Activated T-cell treated with anti-CD3 and anti-CD28 coated beads, Interleukin-2, amount 50 U/mL, for 24 hours (primary cell): ENCODE results near the gene MALT1.
A peak's percentile ranks its signal among the peaks of the same experiment; 100 is the strongest.

Experiments
- DNase-seq: peaks from one replicate; pipeline ENCODE4 v3.0.0-alpha.2; 2020
- H3K27ac Mint-ChIP-seq: 2 replicates; pipeline ENCODE4 v1.8.0; 2020; ENCODE audit warnings: mild to moderate bottlenecking, mixed read lengths
- H3K27me3 Mint-ChIP-seq: 2 replicates; pipeline ENCODE4 v1.8.0; 2020; ENCODE audit warnings: mixed read lengths
- H3K36me3 Mint-ChIP-seq: 2 replicates; pipeline ENCODE4 v1.8.0; 2020; ENCODE audit warnings: low read depth, mixed read lengths
- H3K4me1 Mint-ChIP-seq: 2 replicates; pipeline ENCODE4 v1.8.0; 2020; ENCODE audit warnings: low read depth, mixed read lengths
- H3K4me3 Mint-ChIP-seq: 2 replicates; pipeline ENCODE4 v1.8.0; 2020; ENCODE audit warnings: mild to moderate bottlenecking, moderate library complexity, mixed read lengths
- H3K9me3 Mint-ChIP-seq: 2 replicates; pipeline ENCODE4 v1.8.0; 2020; ENCODE audit warnings: mixed read lengths

The MALT1 gene

DNA sequence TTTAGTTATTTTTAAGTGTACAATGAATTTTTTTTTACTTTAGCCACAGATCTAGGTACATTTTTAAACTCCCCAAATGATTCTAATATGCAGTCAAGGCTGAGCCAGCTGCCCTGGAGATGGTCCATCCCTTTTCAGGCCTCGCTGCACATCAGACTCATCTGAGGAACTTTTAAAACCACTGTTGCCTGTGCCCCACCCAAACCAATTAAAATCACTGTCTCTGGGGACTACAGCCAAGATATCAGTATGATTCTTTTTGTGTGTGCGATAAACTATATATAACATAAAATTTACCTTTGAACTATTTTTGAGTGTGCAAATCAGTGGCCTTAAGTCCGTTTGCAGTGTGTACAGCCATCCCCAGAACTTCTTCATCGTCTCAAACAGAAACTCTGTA, 9.1 kb upstream of the MALT1 start:
- Mint-ChIP-seq H3K27ac (no peak overlapping the region), H3K4me1 (peaks cover 50% of the 10 kb centered on the region)

DNA sequence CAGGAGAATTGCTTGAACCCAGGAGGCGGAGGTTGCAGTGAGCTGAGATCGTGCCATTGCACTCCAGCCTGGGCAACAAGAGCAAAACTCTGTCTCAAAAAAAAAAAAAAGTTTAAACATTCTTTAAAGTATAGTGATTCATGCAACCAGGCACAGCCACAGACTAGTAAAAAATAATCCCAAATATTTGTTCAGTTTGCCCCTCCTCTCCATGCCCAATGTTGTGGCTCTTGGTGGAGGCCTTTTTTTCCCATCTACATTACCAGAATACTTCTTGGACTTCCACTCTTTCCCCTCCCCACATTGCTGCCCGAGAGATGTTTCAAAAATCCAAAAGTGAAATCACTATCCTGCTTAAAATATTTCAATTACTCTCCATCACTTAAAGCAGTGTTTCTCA, 5.1 kb upstream of the MALT1 start:
- H3K9me3 Mint-ChIP-seq: no peaks in the 10 kb centered on the region
- peaks cover 46% of the 10 kb centered on the region for H3K4me1 Mint-ChIP-seq

More for the DNA sequence above, 9.1 kb upstream of the MALT1 start:
- Mint-ChIP-seq H3K36me3 (no peaks in the 10 kb centered on the region), H3K9me3 (no peaks in the 10 kb centered on the region), H3K27me3 (no peaks in the 10 kb centered on the region), H3K4me3 (no peak overlapping the region)
- no peak for DNase-seq

DNA sequence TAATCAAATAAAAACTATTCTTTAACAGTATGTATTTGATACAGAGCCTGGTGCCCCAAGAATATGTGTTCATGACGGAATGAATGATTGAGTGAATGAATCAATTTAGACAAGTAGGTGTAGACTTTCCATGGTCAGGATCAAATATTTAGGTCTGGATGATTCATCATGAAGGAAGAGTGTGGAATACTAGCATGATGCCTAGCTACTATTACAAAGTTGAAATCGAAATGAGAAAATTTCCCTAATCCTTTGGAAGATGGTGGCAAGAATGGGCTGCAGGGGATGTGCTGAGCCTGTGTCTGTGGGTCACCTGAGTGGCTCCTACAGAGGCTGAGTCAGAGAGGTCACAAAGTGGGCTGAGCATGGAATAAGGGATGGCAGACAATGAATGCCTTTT, 3.1 kb upstream of the MALT1 start:
- no peaks in the 10 kb centered on the region for H3K27me3 Mint-ChIP-seq
- no peak for DNase-seq
- no peak overlapping the region for H3K27ac Mint-ChIP-seq
- no peak overlapping the region for H3K4me3 Mint-ChIP-seq
- H3K9me3 Mint-ChIP-seq: no peaks in the 10 kb centered on the region
- H3K4me1 Mint-ChIP-seq: peaks cover 50% of the 10 kb centered on the region
- peaks cover 6% of the 10 kb centered on the region for H3K36me3 Mint-ChIP-seq

More for the DNA sequence above, 5.1 kb upstream of the MALT1 start:
- Mint-ChIP-seq H3K27me3 (no peaks in the 10 kb centered on the region), H3K4me3 (no peak overlapping the region), H3K27ac (no peak overlapping the region), H3K36me3 (no peaks in the 10 kb centered on the region)
- no peak for DNase-seq

DNA sequence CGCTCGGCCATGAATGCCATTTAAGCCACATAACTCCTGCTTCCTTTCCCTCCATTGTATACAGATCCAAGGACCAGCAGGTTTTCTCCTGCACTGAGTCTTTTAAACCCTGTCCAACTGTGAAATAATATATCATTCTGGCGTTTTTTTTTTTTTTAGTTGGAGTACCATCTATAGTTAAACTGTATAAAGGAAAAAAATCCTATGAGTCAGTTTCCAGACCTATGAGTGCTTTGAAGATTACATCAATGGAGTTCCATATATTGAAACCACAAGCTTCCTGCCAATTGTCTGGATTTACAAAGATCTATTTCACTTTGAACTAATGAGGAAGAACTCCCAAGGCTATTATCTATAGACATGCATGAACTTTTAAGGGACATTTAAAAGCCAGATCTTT, 2.4 kb upstream of the MALT1 start:
- peaks cover 57% of the 10 kb centered on the region for H3K4me1 Mint-ChIP-seq
- peak overlapping the region; percentile 5 for H3K27ac Mint-ChIP-seq
- no peaks in the 10 kb centered on the region for H3K27me3 Mint-ChIP-seq
- H3K4me3 Mint-ChIP-seq: no peak overlapping the region
- H3K36me3 Mint-ChIP-seq: peaks cover 12% of the 10 kb centered on the region
- H3K9me3 Mint-ChIP-seq: no peaks in the 10 kb centered on the region
- DNase-seq: no peak

GRCh38 chr18:58669731-58670378, 1.4 kb upstream of the MALT1 start:
- Mint-ChIP-seq H3K4me3 (peak overlapping the region; percentile 78), H3K4me1 (peaks cover 65% of the 10 kb centered on the region)

GRCh38 chr18:58670404-58671110, 708 bp upstream of the MALT1 start:
- peaks cover 24% of the 10 kb centered on the region for H3K36me3 Mint-ChIP-seq
- H3K27me3 Mint-ChIP-seq: no peaks in the 10 kb centered on the region
- H3K4me3 Mint-ChIP-seq: peak overlapping the region; percentile 78
- H3K4me1 Mint-ChIP-seq: peaks cover 69% of the 10 kb centered on the region
- H3K9me3 Mint-ChIP-seq: no peaks in the 10 kb centered on the region
- no peak for DNase-seq
- H3K27ac Mint-ChIP-seq: peak overlapping the region; percentile 85

More at GRCh38 chr18:58669731-58670378, 1.4 kb upstream of the MALT1 start:
- DNase-seq: no peak
- Mint-ChIP-seq H3K27ac (peak overlapping the region; percentile 85), H3K9me3 (no peaks in the 10 kb centered on the region), H3K27me3 (no peaks in the 10 kb centered on the region), H3K36me3 (peaks cover 21% of the 10 kb centered on the region)

- no peak for DNase-seq
- Mint-ChIP-seq H3K4me3 (peak overlapping the region; percentile 92), H3K4me1 (peaks cover 74% of the 10 kb centered on the region), H3K9me3 (no peaks in the 10 kb centered on the region), H3K27me3 (no peaks in the 10 kb centered on the region), H3K36me3 (peaks cover 24% of the 10 kb centered on the region), H3K27ac (peak overlapping the region; percentile 93)
Observed at GRCh38 chr18:58671632-58672564, 633 bp downstream of the MALT1 start.

DNA sequence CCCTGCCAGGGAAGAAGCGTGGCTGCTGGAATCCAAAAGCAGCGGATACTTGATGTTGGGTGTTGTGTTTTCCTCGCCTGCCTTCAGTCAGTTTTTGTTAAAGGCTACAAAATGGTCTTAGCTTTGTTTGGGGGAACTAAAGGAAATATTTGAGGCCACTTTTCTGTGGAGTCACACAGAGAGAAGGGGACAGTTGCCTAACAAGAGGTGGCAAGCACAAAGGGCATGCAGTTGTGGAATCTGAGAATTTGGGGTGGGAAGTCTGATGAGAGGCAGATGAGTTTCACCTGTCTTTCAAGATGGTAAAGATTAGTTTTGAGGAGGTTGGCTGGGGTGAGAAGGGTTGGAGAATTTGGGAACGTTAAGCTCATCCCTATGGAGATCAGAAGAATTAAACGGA, 2.9 kb downstream of the MALT1 start:
- H3K27ac Mint-ChIP-seq: peak overlapping the region; percentile 9
- no peak for DNase-seq
- peak overlapping the region; percentile 13 for H3K4me3 Mint-ChIP-seq
- H3K36me3 Mint-ChIP-seq: peaks cover 29% of the 10 kb centered on the region
- no peaks in the 10 kb centered on the region for H3K9me3 Mint-ChIP-seq
- H3K27me3 Mint-ChIP-seq: no peaks in the 10 kb centered on the region
- peaks cover 83% of the 10 kb centered on the region for H3K4me1 Mint-ChIP-seq

- H3K4me1 Mint-ChIP-seq: peaks cover 79% of the 10 kb centered on the region
- H3K27ac Mint-ChIP-seq: peak overlapping the region; percentile 9
- no peaks in the 10 kb centered on the region for H3K27me3 Mint-ChIP-seq
- no peak for DNase-seq
- peaks cover 35% of the 10 kb centered on the region for H3K36me3 Mint-ChIP-seq
- no peaks in the 10 kb centered on the region for H3K9me3 Mint-ChIP-seq
- H3K4me3 Mint-ChIP-seq: peak overlapping the region; percentile 13
Observed at GRCh38 chr18:58674863-58675472, 3.7 kb downstream of the MALT1 start.

DNA sequence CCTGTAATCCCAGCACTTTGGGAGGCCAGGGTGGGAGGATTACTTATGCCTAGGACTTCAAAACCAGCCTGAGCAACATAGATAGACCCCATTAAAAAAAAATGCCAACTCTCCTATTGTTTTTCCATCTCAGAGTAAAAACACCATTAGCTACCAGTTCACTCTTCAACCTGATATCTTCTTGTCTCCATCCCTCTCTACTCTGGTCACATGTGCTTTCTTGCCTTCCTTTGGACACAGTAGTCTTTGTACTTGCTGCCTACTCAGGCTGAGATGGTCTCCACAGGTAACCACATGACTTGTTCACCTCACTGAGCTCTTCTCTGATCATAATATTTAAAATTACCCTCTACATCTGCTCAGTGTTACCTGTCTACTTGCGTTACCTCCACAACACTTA, 5.0 kb downstream of the MALT1 start:
- H3K4me1 Mint-ChIP-seq: peaks cover 78% of the 10 kb centered on the region
- H3K9me3 Mint-ChIP-seq: no peaks in the 10 kb centered on the region
- H3K36me3 Mint-ChIP-seq: peaks cover 41% of the 10 kb centered on the region
- no peaks in the 10 kb centered on the region for H3K27me3 Mint-ChIP-seq
- DNase-seq: no peak
- H3K27ac Mint-ChIP-seq: peak overlapping the region; percentile 5
- no peak overlapping the region for H3K4me3 Mint-ChIP-seq

- DNase-seq: no peak
- no peaks in the 10 kb centered on the region for H3K27me3 Mint-ChIP-seq
- no peak overlapping the region for H3K4me3 Mint-ChIP-seq
- no peaks in the 10 kb centered on the region for H3K9me3 Mint-ChIP-seq
- peaks cover 70% of the 10 kb centered on the region for H3K4me1 Mint-ChIP-seq
- peaks cover 66% of the 10 kb centered on the region for H3K36me3 Mint-ChIP-seq
- H3K27ac Mint-ChIP-seq: peak overlapping the region; percentile 15
Observed at GRCh38 chr18:58682429-58683069, 11.3 kb downstream of the MALT1 start.

GRCh38 chr18:58687871-58688308, 16.6 kb downstream of the MALT1 start:
- Mint-ChIP-seq H3K4me3 (peak overlapping the region; percentile 72), H3K27me3 (no peaks in the 10 kb centered on the region), H3K36me3 (peaks cover 63% of the 10 kb centered on the region), H3K4me1 (peaks cover 79% of the 10 kb centered on the region), H3K27ac (peak overlapping the region; percentile 94), H3K9me3 (peaks cover 6% of the 10 kb centered on the region)
- peak; percentile 64 for DNase-seq

DNA sequence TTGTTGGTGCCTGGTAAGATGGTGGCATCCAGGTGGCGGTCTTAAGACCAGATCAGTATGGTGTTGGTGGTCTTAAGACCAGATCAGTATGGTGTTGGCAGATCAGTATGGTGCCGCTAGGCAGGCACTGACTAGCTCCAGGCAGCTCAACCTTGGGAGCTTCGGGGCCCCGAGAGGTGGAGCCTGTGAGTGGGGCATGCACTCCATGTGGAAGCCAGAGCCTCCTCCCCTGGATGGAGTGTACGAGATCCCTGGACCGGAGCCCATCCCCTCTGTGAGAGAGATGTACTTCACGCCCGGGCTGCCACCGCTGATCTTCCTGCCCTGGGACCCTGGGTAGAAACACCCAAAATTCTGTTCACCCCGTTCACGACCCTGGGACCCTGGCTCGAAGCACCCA, 19.0 kb downstream of the MALT1 start:
- Mint-ChIP-seq H3K36me3 (peaks cover 57% of the 10 kb centered on the region), H3K4me1 (peaks cover 88% of the 10 kb centered on the region), H3K27me3 (no peaks in the 10 kb centered on the region), H3K27ac (peak overlapping the region; percentile 41), H3K9me3 (peaks cover 8% of the 10 kb centered on the region), H3K4me3 (no peak overlapping the region)
- DNase-seq: no peak

GRCh38 chr18:58691256-58691655, 20.0 kb downstream of the MALT1 start:
- Mint-ChIP-seq H3K27ac (no peak overlapping the region), H3K4me1 (peaks cover 89% of the 10 kb centered on the region)

More at GRCh38 chr18:58691256-58691655, 20.0 kb downstream of the MALT1 start:
- no peaks in the 10 kb centered on the region for H3K27me3 Mint-ChIP-seq
- no peak for DNase-seq
- H3K4me3 Mint-ChIP-seq: no peak overlapping the region
- peaks cover 8% of the 10 kb centered on the region for H3K9me3 Mint-ChIP-seq
- peaks cover 56% of the 10 kb centered on the region for H3K36me3 Mint-ChIP-seq
